Parathyroid adenoma (tissue), 2 donors: ENCODE data around the gene UBXN1.
A peak's percentile ranks its signal among the peaks of the same experiment; 100 is the strongest.

Source experiments
- H2AFZ ChIP-seq: fragments of 300-600 bp; sonication (generic); one replicate; pipeline ENCODE4 v1.7.0; 2017; ENCODE audit warnings: antibody characterized with exemption, mild to moderate bottlenecking
- H3K27ac ChIP-seq: fragments of 300-600 bp; sonication (generic); one replicate; pipeline ENCODE4 v1.7.0; 2017
- H3K27me3 ChIP-seq: fragments of 300-600 bp; sonication (generic); one replicate; pipeline ENCODE4 v1.7.0; 2017; ENCODE audit warnings: low read length; ENCODE audit not compliant: control insufficient read depth, insufficient read depth
- H3K36me3 ChIP-seq: fragments of 300-600 bp; sonication (generic); one replicate; pipeline ENCODE4 v1.7.0; 2017; ENCODE audit warnings: low read length; ENCODE audit not compliant: control insufficient read depth, insufficient read depth
- H3K4me1 ChIP-seq: fragments of 300-600 bp; sonication (generic); one replicate; pipeline ENCODE4 v1.7.0; 2017; ENCODE audit warnings: control low read depth
- H3K4me2 ChIP-seq: fragments of 300-600 bp; sonication (generic); one replicate; pipeline ENCODE4 v1.7.0; 2017; ENCODE audit warnings: low read length
- H3K4me3 ChIP-seq: fragments of 300-600 bp; sonication (generic); one replicate; pipeline ENCODE4 v1.7.0; 2017; ENCODE audit warnings: low read depth, low read length
- H3K79me2 ChIP-seq: fragments of 300-600 bp; sonication (generic); one replicate; pipeline ENCODE4 v1.7.0; 2017; ENCODE audit warnings: control low read depth
- H3K9ac ChIP-seq: fragments of 300-600 bp; sonication (generic); one replicate; pipeline ENCODE4 v1.7.0; 2017; ENCODE audit warnings: mild to moderate bottlenecking
- H3K9me3 ChIP-seq: fragments of 300-600 bp; sonication (generic); one replicate; pipeline ENCODE4 v1.7.0; 2017; ENCODE audit warnings: low read length; ENCODE audit not compliant: control insufficient read depth
- TF ChIP-seq, protein P1 (sequence below): fragments of 300-600 bp; sonication (generic); IDR thresholded peaks from one replicate; pipeline ENCODE4 v1.7.0; 2017; ENCODE audit warnings: antibody characterized with exemption, mild to moderate bottlenecking
- donor health status: primary hyperparathyroidism.

Gene UBXN1

DNA sequence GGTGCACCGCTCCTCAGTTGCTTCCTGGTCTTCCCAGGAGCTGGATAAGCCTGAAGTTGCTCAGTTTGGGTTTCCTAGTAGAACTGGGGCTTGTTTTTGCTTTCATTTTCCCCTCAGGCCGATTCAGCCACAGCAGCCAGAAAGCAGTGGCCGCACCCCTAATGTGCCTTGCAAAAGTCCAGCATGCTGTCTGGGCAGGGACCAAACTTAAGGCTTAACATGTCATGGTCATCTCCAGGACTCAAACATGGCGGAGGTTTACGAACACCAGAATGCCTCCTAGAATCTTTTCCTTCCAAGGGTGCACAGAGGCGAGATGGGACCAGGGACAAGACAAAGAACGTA lies 31.1 kb upstream of the UBXN1 start:
- peak overlapping the region; percentile 63 for H3K4me3 ChIP-seq
- no peaks in the 10 kb centered on the region for H3K79me2 ChIP-seq
- no peaks in the 10 kb centered on the region for H3K27me3 ChIP-seq
- no peak overlapping the region for H3K9ac ChIP-seq
- H3K4me1 ChIP-seq: peaks cover 7% of the 10 kb centered on the region
- no peaks in the 10 kb centered on the region for H3K36me3 ChIP-seq
- peak overlapping the region; percentile 93 for H2AFZ ChIP-seq
- peak overlapping the region; percentile 94 for H3K27ac ChIP-seq
- no peaks in the 10 kb centered on the region for H3K9me3 ChIP-seq
- H3K4me2 ChIP-seq: peak overlapping the region; percentile 82
- TF ChIP-seq, protein P1, sequence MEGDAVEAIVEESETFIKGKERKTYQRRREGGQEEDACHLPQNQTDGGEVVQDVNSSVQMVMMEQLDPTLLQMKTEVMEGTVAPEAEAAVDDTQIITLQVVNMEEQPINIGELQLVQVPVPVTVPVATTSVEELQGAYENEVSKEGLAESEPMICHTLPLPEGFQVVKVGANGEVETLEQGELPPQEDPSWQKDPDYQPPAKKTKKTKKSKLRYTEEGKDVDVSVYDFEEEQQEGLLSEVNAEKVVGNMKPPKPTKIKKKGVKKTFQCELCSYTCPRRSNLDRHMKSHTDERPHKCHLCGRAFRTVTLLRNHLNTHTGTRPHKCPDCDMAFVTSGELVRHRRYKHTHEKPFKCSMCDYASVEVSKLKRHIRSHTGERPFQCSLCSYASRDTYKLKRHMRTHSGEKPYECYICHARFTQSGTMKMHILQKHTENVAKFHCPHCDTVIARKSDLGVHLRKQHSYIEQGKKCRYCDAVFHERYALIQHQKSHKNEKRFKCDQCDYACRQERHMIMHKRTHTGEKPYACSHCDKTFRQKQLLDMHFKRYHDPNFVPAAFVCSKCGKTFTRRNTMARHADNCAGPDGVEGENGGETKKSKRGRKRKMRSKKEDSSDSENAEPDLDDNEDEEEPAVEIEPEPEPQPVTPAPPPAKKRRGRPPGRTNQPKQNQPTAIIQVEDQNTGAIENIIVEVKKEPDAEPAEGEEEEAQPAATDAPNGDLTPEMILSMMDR: no peak

DNA sequence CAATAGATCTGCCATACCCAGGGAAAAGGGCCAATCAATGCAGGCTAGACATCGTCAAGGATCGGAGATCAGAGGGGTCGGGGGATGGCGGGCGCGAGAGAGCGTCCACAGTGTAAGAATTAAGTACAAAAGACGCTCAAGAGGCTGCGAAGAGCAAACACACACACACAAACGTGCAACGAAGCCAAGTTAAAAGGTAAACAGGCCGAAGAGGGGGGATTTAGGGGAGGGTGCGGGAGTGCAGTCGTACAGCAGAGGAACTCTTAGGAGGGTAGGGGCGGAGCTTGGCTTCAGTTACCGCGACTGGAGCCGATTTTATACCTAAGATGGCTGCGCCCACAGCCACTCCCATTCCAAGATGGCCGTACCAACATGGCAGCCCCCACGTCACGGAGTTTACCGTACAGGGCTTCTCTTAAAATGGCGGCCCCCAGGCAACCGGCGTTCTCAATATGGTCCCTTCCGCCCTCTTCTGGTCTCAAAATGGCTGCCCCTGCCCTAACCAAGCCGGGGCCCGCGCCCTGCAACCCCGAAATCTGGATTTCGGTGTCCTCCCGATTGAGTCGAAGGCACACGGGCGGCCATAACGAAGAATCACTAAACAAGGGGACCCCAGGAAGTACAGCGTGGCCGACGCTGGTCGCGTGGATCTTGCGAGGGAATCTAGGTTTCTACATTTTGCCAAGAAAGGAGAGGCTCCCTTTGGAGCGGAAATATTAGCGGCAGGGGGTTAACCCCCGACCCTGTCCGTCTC lies 30.6 kb upstream of the UBXN1 start:
- Histone ChIP-seq H3K27me3 (no peaks in the 10 kb centered on the region), H3K9ac (no peak overlapping the region), H3K9me3 (no peaks in the 10 kb centered on the region), H3K79me2 (no peaks in the 10 kb centered on the region), H3K27ac (peak overlapping the region; percentile 94), H3K4me3 (peak overlapping the region; percentile 63), H2AFZ (peak overlapping the region; percentile 93), H3K36me3 (no peaks in the 10 kb centered on the region), H3K4me2 (peak overlapping the region; percentile 82), H3K4me1 (peaks cover 7% of the 10 kb centered on the region)
- TF ChIP-seq, protein P1: no peak

DNA sequence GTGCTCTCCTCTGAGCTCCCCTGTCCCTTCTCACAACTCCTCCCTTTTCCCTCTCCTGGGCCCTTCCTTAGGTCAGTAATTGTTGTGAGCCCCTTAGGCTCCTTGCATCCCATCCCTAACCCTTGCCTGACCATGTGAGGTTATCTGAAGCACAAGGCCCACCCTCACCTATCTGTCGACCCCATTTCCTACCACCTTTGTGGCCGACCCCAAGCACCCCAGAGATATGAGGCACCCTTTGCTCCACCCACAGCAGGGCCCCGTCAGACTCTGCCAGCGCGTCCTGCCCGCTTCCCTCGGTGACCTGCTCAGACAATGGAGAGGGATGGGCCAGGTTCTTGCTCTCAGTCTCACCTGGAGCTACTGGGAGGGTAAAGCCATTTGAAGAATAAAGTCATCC lies 29.9 kb upstream of the UBXN1 start:
- Histone ChIP-seq H3K79me2 (no peaks in the 10 kb centered on the region), H3K27ac (peak overlapping the region; percentile 94), H3K4me3 (peak overlapping the region; percentile 63), H3K4me2 (peak overlapping the region; percentile 82), H3K9ac (no peak overlapping the region), H3K27me3 (no peaks in the 10 kb centered on the region), H3K9me3 (no peaks in the 10 kb centered on the region), H2AFZ (peak overlapping the region; percentile 93), H3K4me1 (peaks cover 7% of the 10 kb centered on the region), H3K36me3 (no peaks in the 10 kb centered on the region)
- TF ChIP-seq, protein P1: no peak

DNA sequence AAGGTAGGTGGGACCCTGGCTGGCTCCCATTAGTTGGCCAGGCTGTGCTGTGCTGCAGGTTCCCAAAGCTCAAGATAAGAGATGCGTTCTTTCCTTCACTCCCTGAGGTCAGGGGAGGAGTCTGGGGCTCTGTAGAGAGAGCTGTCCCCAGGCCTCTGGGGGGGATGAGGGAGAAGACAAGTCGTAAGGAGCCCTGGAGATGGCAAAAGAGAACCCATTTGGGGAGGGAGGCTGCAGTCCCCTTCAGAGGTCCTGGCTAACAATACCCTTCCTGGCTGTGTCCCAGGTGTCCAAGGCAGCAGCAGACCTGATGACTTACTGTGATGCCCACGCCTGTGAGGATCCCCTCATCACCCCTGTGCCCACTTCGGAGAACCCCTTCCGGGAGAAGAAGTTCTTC lies 29.5 kb upstream of the UBXN1 start:
- H3K79me2 ChIP-seq: no peaks in the 10 kb centered on the region
- H3K27ac ChIP-seq: peak overlapping the region; percentile 94
- no peaks in the 10 kb centered on the region for H3K27me3 ChIP-seq
- H3K4me1 ChIP-seq: peaks cover 7% of the 10 kb centered on the region
- H2AFZ ChIP-seq: no peak overlapping the region
- H3K9ac ChIP-seq: no peak overlapping the region
- H3K9me3 ChIP-seq: no peaks in the 10 kb centered on the region
- peak overlapping the region; percentile 63 for H3K4me3 ChIP-seq
- TF ChIP-seq, protein P1: no peak
- peak overlapping the region; percentile 82 for H3K4me2 ChIP-seq
- H3K36me3 ChIP-seq: no peaks in the 10 kb centered on the region
